Measurements from ENCODE around the gene SH2D1B.

Gene SH2D1B

GRCh38 chr1:162397943-162398560 is 13.9 kb downstream of the SH2D1B start:
- no peak for DNase-seq

DNA sequence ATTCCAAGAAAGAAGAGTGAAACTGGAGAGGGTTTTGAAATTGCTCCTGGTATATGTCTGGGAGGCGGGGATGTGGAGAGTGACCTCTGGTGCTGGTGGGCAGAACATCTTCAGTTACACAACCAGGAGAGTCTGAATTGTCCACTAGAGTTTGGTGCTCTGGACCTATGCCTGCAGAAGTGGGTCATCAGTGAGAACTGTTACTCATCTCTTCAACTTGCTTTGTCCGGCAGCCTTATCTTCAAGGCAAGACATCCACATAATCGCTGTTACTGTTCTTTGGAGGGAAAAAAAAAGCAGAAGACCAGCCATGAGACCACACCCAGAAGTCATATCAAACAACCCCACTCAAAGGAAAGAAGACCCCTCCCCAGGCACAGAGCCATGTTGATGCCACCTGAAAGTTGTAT is 14.9 kb downstream of the SH2D1B start:
- DNase-seq = no peak

- DNase-seq = no peak
Observed at GRCh38 chr1:162396201-162396906, 15.6 kb downstream of the SH2D1B start.

DNA sequence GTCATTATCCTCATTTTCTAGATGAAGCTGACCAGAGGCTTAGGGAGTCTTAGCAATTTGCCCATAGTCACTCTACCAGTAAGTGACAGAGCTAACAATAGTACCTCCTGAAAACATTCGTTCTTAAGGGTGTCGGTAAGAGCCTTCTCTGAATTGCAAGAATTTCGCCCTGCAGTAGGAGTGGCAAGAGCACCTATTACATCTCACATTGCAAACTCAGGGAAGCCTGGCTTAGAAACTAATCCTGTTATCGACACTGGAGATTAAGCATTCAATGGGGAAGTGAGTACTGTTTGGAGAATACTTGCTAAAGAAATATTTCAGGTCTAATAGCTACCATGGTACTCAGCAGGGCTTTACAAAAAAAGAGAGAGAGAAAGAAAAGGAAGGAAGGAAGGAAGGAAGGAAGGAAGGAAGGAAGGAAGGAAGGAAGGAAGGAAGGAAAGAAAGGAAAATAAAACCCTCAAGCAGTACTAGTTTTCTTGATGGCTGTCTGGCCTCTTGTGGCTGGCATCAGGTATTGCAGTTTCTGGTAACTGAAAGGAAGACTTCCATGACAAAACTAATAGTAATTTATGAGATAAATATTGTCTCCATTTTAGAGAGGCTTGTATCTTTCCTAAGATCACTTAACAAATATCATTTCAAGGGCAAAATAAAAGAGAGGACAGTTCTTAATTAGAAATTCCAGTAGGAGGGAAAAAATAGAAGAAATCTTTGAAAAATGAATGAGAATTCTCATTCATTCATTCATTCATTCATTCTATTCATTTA is 20.0 kb downstream of the SH2D1B start:
- no peak for DNase-seq

DNA sequence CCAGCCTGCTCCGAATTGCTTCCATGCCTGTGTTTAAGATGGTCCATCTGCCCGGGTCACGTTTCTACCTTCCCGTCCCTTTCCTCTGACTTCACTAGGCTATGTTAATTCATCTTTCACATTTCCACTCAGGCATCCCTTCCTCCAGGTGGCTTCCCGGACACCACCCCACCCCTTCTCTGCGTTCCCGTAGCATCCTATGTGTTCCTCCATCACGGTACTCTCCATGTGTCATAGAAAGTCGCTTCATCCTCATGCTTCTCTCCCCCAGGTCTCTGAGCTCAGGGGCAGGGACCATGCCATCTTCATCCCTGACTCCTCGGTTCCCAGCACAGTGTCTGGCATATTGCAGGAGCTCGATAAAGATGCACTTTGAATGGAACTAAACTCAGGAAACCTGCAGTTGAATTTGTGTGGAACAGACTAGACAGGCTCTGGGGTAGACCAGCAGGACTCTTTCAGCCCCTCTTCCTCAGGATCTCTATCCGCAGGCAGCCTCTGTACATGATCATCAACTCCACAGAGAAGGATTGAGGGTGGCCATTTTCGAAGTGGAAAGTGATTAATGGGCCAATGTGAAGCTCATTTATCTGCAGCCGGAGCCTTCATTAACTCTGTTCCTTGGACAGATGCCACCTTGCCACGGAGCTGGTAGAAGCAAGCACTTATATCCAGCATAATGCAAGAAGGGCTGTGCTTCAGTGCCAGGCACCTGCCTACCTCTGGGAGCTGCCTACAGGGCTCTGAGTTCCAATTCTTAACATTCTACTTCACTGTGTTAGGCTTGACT is 21.3 kb downstream of the SH2D1B start:
- DNase-seq = no peak

GRCh38 chr1:162389971-162390370 is 22.0 kb downstream of the SH2D1B start:
- DNase-seq = no peak

- DNase-seq = no peak
Observed at GRCh38 chr1:162389021-162389818, 22.7 kb downstream of the SH2D1B start.

DNA sequence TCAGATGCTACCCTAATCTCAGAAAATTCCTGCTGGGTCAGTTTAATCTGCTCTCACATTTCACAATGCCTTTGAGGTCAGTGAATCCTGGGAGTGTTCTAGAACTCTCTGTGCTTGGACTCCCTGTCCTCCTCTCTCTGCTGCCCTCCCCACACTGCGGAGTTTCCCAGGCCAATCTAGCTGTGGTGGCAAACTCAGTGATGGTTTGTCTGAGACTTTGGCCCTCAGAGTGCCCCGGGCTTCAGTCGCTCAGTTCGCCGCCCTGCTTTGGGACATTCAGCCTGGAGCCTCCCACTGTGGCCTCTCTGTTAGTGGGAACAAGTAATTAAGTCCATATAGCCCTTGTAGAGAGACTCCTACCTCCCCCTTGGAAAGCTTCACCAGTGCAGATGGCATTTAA is 23.3 kb downstream of the SH2D1B start:
- DNase-seq = no peak

DNA sequence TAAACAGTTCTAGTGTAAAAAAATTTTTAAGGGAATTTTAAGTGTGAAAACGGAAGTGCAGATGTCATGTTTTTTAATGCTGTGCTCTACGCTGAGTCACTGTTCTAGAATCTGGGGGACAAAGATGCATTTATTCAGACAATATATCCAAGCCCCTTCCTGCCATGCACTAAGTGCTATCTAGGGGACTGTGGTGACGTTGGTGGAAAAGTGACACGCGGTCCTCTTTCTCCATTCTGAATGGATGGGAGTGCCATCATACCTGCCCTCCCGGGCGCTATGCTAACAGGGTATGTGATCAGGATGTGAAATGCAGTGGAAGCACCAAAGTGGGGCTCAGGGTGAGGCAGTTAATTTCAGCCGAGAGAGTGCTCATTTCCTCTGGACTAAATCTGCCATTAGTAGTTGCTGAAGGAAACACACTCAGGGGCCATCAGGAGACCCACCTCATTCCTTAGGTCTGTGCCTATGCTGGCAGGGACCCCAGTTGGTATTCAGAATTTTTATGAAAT is 23.8 kb downstream of the SH2D1B start:
- no peak for DNase-seq

DNA sequence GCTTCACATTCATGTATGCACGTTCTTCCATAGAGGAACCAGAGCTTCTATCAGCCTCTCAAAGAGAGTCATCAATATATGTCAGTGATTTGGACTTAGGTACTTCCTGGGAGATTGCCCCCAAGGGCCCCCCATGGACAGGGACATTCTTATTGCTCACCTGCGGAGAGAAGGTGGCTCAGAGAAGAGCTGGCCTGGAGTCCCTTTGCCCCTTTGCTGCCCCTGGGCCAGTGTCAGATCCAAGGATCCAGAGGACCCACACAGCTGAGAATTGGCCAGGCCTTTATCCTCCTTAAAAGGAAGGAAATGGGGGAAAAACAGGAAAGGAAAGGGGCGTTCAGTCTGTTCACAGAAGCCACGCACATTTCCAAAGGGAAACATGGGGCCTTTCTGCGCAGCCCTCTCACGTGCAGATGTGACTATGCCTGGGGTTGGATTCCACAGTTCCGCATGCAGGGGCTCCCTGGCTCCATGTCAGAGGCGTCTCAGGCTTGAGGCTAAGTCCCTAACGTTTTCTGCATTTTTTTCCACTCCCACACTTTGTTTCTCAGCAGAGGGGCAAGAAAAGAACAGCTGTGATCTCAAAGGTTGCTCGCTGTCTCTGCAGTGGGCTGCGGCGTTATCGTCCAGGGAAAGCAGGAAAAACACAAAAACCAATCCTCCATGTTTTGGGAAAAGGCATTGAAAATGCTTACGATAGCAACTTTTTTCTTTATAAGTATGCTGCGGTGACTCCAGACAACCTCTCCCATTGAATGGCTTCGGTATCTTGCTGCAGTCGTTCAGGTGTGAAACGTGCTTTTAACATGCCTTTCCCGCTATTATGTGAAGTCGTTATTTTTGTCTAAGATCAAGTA is 24.5 kb downstream of the SH2D1B start:
- DNase-seq = no peak

GRCh38 chr1:162386292-162387225 is 25.4 kb downstream of the SH2D1B start:
- DNase-seq = no peak

DNA sequence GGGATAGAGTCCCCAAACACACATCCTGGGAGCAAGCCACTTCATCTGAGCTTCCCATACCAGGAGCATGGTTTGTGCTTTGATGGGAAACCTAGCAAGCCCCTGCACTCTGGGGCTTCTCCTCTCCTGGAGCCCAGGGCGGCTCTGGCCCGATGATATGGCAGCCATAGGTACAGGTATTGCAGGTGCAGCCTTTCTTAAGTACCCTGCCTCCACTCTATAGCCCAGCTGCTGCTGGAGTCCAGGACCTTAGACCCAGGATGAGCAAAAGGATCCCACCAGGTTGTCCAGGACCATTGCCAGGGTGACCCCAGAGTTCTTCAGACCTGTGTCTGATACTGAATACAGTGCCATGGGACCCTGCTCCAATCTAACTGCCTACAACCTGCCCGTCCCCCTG is 26.2 kb downstream of the SH2D1B start:
- DNase-seq = no peak

DNA sequence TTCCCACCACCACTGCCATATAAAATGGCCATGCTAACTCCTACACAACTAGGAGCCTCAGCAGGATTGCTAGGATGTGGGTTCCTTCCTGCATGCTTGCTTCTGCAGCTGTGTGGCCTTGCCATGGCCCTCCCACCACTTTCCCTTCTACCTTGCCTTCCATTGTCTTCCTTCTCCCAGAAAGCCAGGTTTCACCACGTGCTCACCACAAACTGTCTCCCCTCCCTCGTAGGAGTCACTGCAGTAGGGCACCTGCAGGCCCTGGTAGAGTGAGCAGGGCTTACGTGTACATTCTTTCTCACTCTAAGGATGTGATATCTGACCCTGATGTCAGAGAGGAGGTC is 26.7 kb downstream of the SH2D1B start:
- no peak for DNase-seq

GRCh38 chr1:162384601-162385279 is 27.2 kb downstream of the SH2D1B start:
- no peak for DNase-seq

- no peak for DNase-seq
Observed at GRCh38 chr1:162384116-162384515, 27.8 kb downstream of the SH2D1B start.

GRCh38 chr1:162383516-162383915 is 28.4 kb downstream of the SH2D1B start:
- DNase-seq = no peak

DNA sequence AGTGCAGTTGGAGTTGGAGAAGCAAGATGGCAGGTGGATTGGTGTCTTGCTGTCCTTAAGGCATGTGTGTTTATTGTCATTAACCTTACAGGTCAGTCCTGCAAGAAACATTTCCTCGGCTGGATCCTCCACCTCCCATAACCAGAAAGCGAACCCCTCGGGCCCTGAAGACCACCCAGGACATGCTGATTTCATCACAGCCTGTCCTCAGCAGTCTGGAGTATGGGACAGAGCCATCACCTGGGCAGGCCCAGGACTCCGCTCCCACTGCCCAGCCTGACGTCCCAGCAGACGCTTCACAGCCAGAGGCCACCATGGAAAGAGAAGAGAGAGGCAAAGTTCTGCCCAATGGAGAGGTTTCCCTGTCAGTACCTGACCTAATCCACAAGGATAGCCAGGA is 28.8 kb downstream of the SH2D1B start:
- no peak for DNase-seq

- no peak for DNase-seq
Observed at GRCh38 chr1:162381941-162382750, 29.8 kb downstream of the SH2D1B start.
